CD4-positive, alpha-beta T cell treated with Interleukin-17A for 1 hour (primary cell): ENCODE results near the gene GRK2.

Experiments
- DNase-seq: peaks from one replicate; pipeline ENCODE4 v3.0.0-alpha.2; 2020

The GRK2 gene

GRCh38 chr11:67271541-67272284, 5.4 kb downstream of the GRK2 start:
- peak; percentile 67 for DNase-seq

- DNase-seq = no peak
Measured at GRCh38 chr11:67272327-67273259, 6.3 kb downstream of the GRK2 start.

- DNase-seq = no peak
Measured at GRCh38 chr11:67273260-67273990, 7.2 kb downstream of the GRK2 start.

- no peak for DNase-seq
Measured at GRCh38 chr11:67274768-67275605, 8.7 kb downstream of the GRK2 start.

- no peak for DNase-seq
Measured at GRCh38 chr11:67275606-67276409, 9.5 kb downstream of the GRK2 start.

- peak; percentile 48 for DNase-seq
Measured at GRCh38 chr11:67276781-67277230, 10.5 kb downstream of the GRK2 start.

- DNase-seq = peak; percentile 94
Measured at GRCh38 chr11:67277231-67277961, 11.1 kb downstream of the GRK2 start.

- DNase-seq = no peak
Measured at GRCh38 chr11:67278135-67278938, 12.1 kb downstream of the GRK2 start.

GRCh38 chr11:67278939-67279588, 12.8 kb downstream of the GRK2 start:
- DNase-seq = no peak

GRCh38 chr11:67279589-67280340, 13.5 kb downstream of the GRK2 start:
- no peak for DNase-seq

- DNase-seq = no peak
Measured at GRCh38 chr11:67280341-67280787, 14.1 kb downstream of the GRK2 start.

GRCh38 chr11:67280788-67281551, 14.7 kb downstream of the GRK2 start:
- no peak for DNase-seq

- no peak for DNase-seq
Measured at GRCh38 chr11:67281552-67282150, 15.4 kb downstream of the GRK2 start.

GRCh38 chr11:67282155-67282875, 16.0 kb downstream of the GRK2 start:
- no peak for DNase-seq

- DNase-seq = no peak
Measured at GRCh38 chr11:67282876-67283371, 16.7 kb downstream of the GRK2 start.

GRCh38 chr11:67283481-67283963, 17.2 kb downstream of the GRK2 start:
- DNase-seq = no peak
